Neutrophil (primary cell): ENCODE results near the gene RTEL1.

Experiments
- H3K27ac ChIP-seq: fragments of 200-600 bp; sonication (generic); 2 replicates; pipeline ENCODE4 v1.5.1; 2016; ENCODE audit warnings: mild to moderate bottlenecking, moderate library complexity
- H3K27me3 ChIP-seq: fragments of 200-600 bp; sonication (generic); 2 replicates; pipeline ENCODE4 v1.6.0; 2016; ENCODE audit warnings: mild to moderate bottlenecking
- H3K36me3 ChIP-seq: fragments of 200-600 bp; sonication (generic); 2 replicates; pipeline ENCODE4 v1.5.1; 2017
- H3K4me1 ChIP-seq, 2 experiments: fragments of 200-600 bp in 1 of 2; sonication (generic) in 1 of 2; 1 replicate in 1 of 2; 2 replicates in 1 of 2; pipeline versions ENCODE4 v1.5.1 to v1.6.1; 2013 to 2016; ENCODE audit warnings: low read depth in 1 of 2, low read length in 1 of 2, mild to moderate bottlenecking in 1 of 2, moderate library complexity in 1 of 2; ENCODE audit not compliant: control insufficient read depth in 1 of 2, insufficient read depth in 1 of 2
- H3K4me3 ChIP-seq, 2 experiments: fragments of 200-600 bp in 1 of 2; sonication (generic) in 1 of 2; 1 replicate in 1 of 2; 2 replicates in 1 of 2; pipeline ENCODE4 v1.5.1; 2013 to 2016; ENCODE audit warnings: low read depth in 1 of 2, low read length in 1 of 2, mild to moderate bottlenecking in 1 of 2, moderate library complexity in 1 of 2
- H3K9me3 ChIP-seq: fragments of 200-600 bp; sonication (generic); 2 replicates; pipeline ENCODE4 v1.5.1; 2016
- CTCF ChIP-seq: fragments of 200-600 bp; sonication (generic); IDR thresholded peaks from 2 replicates; pipeline ENCODE4 v1.5.1; 2016; ENCODE audit warnings: antibody characterized with exemption

The RTEL1 gene

GRCh38 chr20:63680857-63681608 is 22.9 kb downstream of the RTEL1 start:
- H3K27me3 ChIP-seq: no peaks in the 10 kb centered on the region
- no peaks in the 10 kb centered on the region for H3K4me1 ChIP-seq
- no peaks in the 10 kb centered on the region for H3K9me3 ChIP-seq
- H3K36me3 ChIP-seq: peaks cover 14% of the 10 kb centered on the region
- TF ChIP-seq CTCF: no peak
- no peak overlapping the region for H3K4me3 ChIP-seq
- H3K27ac ChIP-seq: no peak overlapping the region

- Histone ChIP-seq H3K36me3 (peaks cover 13% of the 10 kb centered on the region), H3K4me3 (no peak overlapping the region), H3K9me3 (no peaks in the 10 kb centered on the region), H3K27ac (no peak overlapping the region), H3K4me1 (peaks cover 3 to 4% of the 10 kb centered on the region in 2 experiments), H3K27me3 (no peaks in the 10 kb centered on the region)
- TF ChIP-seq CTCF: no peak
Measured at GRCh38 chr20:63681609-63682142, 23.6 kb downstream of the RTEL1 start.

GRCh38 chr20:63682384-63683139 is 24.4 kb downstream of the RTEL1 start:
- Histone ChIP-seq H3K27me3 (no peaks in the 10 kb centered on the region), H3K9me3 (no peaks in the 10 kb centered on the region), H3K36me3 (peaks cover 13% of the 10 kb centered on the region), H3K27ac (no peak overlapping the region), H3K4me3 (no peak overlapping the region), H3K4me1 (peaks cover 11 to 12% of the 10 kb centered on the region in 2 experiments)
- TF ChIP-seq CTCF: no peak

- Histone ChIP-seq H3K36me3 (no peaks in the 10 kb centered on the region), H3K27me3 (no peaks in the 10 kb centered on the region), H3K9me3 (no peaks in the 10 kb centered on the region), H3K27ac (no peak overlapping the region), H3K4me3 (no peak overlapping the region), H3K4me1 (peaks cover 11 to 12% of the 10 kb centered on the region in 2 experiments)
- no peak for TF ChIP-seq CTCF
Measured at GRCh38 chr20:63685269-63686026, 27.3 kb downstream of the RTEL1 start.

GRCh38 chr20:63686094-63686491 is 28.0 kb downstream of the RTEL1 start:
- H3K27ac ChIP-seq: no peak overlapping the region
- H3K4me1 ChIP-seq: peaks cover 11 to 12% of the 10 kb centered on the region in 2 experiments
- no peak for TF ChIP-seq CTCF
- no peaks in the 10 kb centered on the region for H3K27me3 ChIP-seq
- H3K9me3 ChIP-seq: no peaks in the 10 kb centered on the region
- H3K4me3 ChIP-seq: no peak overlapping the region
- H3K36me3 ChIP-seq: no peaks in the 10 kb centered on the region
